ENCODE measurements around the gene CCDC15.

Gene CCDC15

GRCh38 chr11:125070699-125071254 is 116.8 kb downstream of the CCDC15 start:
- no peak for DNase-seq

GRCh38 chr11:125071435-125071834 is 117.4 kb downstream of the CCDC15 start:
- DNase-seq = no peak

- DNase-seq = no peak
Measured at GRCh38 chr11:125071846-125072217, 117.8 kb downstream of the CCDC15 start.

DNA sequence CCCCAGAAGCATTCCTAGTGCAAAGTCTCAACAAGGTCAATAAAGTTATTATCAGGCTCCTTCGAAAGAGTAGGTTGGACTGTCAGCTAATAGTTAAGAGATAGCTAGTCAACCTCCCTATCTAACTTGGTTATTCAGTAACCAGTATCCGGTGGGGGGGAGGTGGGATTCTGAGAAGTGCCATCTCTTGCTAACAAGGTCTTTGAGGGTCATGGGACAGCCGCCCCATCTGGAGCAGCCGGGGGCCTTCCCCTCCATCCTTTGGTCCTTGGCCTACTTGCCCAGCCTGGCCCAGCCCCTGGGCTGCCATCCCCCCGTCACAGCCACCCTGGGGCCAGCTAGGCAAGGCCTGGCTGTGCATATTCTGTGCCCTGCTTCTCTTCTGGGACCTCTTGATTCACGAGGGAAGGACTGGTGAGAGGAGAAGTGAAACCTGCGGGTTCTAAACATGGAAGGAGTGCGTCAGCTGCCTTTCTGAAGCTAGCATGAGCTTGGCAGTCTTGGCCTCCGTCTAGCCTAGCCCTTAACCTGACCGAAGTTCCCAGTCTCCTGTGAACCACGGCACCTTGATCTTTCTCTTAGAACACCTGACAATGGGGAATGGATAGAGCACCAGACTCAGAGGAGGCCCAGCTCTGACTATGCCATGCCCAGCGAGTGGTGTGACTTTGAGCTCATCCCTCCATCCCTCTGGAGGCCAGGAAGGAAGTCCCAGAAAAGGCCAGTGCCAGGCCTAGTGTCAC is 118.4 kb downstream of the CCDC15 start:
- DNase-seq = no peak

DNA sequence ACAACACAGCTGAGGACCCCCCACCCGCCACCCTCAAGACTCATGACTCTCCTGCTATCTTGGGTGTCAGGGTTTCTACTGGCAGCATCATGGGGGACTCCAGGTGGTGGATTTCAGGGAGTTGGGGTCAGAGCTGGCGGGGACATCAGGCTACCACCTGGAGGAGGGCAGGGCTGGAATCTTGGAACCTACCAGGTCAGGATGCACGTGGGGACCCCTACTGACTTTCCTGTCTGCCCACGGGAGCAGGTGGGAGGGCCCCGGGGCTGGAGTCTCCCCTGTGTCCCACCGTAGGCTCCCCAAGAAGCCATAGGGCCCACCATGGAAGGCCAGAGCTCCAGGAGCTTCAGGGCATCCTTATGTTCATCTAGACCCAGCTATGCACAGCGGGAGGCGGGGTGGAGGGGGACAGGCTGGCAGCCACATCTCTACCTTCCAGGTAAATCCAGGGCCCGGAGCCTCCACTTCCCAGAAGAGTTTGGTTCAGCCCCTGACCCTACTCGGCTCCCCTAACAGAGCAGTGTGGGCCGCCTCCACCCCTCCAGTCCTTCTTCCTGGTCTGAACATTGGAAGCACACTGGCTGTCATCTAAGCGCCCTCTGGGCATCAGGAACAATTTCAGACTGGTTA is 119.1 kb downstream of the CCDC15 start:
- DNase-seq = no peak

DNA sequence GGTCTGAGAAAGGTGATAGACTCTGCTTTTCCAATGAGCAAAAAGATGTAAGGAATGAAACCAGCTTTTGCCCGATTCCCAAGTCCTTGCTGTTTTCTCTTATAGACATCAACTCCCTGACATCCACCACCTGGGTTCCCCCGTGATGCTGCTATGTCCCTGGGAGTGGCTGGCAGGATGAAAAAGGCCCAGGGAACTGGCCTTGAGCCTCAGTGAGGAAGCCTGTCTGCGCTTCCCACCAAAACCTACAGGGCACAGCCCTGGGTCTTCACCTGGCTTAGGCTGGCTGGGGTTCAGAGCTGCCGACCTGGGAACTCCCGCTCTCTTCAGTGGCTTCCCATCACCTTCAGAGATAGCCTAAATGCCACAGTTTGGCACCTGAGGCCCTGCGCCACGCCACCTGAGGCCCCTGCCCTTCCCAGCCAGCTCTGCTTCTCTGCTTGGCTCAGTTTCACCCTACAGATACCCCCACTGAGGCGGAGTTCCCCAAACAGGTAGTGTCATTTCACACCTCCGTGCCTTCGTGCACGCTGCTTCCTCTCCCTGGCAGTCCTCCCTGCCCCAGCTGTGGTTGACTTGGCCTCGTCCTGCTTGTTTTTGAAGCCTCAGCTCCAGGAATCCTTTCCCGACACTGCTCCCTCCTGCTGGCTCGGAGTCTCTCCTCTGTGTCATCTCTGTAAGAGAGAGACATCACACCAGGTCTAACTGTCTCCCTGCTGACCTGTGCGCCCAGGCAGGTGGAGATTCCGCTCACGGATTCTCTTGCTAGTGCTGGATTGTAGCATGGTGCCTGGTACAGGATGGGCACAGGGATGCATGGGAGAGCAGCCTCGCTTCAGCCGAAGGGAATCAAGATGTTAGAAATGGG is 119.8 kb downstream of the CCDC15 start:
- no peak for DNase-seq

- DNase-seq = no peak
Measured at GRCh38 chr11:125074511-125075241, 120.7 kb downstream of the CCDC15 start.

- DNase-seq = no peak
Measured at GRCh38 chr11:125075242-125075625, 121.2 kb downstream of the CCDC15 start.

- no peak for DNase-seq
Measured at GRCh38 chr11:125075900-125076317, 121.9 kb downstream of the CCDC15 start.

DNA sequence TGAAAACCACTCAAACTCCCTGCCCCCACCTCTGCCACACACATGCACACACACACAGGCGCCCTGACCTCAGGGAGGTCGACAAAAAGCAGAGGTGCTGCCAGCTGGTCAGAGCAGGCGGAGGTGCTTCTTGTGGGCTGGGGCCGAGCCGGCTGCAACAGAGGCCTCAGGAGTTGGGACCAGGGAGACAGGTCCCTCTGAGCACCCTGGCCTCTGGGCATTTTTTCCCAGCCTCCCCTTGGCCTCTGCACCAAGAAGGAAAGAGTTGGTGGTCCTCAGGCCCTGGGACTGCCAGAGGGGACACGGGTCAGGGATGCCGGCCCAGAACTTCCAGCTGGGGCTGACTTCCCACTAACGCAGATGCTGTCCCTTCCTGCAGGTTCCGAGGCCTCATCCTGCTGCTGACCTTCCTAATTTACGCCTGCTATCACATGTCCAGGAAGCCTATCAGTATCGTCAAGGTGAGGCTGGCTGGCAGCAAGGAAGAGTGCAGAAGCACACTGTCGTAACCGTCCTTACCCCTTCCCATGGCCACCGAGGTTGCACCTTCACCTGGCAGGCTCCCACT is 122.5 kb downstream of the CCDC15 start:
- no peak for DNase-seq

GRCh38 chr11:125078016-125078415 is 124.0 kb downstream of the CCDC15 start:
- DNase-seq = no peak

DNA sequence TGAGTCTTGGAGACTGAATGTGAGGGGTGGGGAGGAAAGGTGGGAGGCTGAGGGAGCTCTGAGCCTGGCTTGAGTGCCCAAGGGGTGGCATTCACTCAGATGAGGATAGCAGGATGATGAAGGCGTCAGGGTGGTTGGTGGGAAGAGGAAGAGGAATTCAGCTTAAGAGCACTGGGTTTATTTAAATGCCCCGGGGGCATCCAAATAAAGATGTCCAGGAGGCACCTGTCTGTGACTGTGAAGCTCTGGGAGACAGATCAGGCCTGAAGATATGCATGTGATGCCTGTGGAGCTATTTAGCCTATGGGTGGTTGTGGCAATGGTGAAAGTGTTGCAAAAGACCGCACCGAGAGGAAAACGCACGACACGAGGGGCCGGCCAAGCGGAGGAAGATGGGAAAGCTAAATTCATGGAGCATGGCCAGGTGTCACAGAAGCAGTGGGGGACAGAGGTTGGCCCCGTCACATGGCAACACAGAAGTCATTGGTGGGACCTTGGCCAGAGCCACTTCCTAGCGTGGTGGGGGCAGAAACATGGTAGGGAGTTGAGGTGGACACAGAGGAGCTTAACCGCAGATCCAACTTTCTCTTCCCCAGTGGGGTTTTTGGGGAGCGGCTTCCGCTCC is 124.6 kb downstream of the CCDC15 start:
- no peak for DNase-seq

DNA sequence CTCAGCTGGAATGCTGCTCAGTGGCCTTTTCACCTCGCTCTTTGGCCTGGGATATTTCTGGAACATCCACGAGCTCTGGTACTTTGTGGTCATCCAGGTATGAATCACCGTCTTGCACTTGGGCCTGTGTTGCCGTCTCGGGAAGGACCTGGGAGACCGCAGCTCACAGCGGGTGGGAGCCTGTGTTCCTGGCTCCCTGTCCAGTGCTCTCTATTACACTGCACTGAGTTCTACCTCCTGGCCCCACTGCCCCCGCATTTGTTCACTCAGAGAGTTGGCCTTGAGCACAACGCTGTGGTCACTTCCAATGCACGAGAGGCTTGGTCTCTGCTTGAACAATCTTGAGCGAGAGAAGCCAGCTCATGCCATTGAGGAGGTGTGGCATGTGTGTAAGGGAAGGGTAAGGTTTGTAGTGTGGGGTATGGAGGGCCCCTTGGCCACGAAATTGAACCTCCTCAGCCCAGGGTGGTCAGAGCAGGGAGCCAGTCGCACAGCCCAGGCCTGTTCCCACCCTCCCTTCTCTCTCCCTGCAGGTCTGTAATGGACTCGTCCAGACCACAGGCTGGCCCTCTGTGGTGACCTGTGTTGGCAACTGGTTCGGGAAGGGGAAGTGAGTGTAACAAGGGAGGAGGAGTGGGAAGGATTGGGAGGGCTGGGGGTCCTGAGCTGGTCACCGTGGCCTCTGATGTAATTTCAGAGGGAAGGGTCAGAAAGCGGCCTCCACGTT is 125.3 kb downstream of the CCDC15 start:
- DNase-seq = no peak

- no peak for DNase-seq
Measured at GRCh38 chr11:125079878-125080530, 126.0 kb downstream of the CCDC15 start.

- DNase-seq = no peak
Measured at GRCh38 chr11:125080531-125080911, 126.5 kb downstream of the CCDC15 start.

- DNase-seq = no peak
Measured at GRCh38 chr11:125081098-125081798, 127.2 kb downstream of the CCDC15 start.

GRCh38 chr11:125082040-125082439 is 128.0 kb downstream of the CCDC15 start:
- no peak for DNase-seq

- no peak for DNase-seq
Measured at GRCh38 chr11:125082611-125083311, 128.8 kb downstream of the CCDC15 start.

Data from retina (tissue), 1 donor.